Breast epithelium (tissue), 4 donors: ENCODE data around the gene DCAF10. TPM values are rescaled to one million over a fixed set of nuclear protein-coding genes. Genes with fewer than 3 reads are reported as not detected.
"Not testable (repeated sequence)": the region's sequence is repeated elsewhere in the genome, so short reads cannot be mapped to it uniquely, and the experiment has no call there.

Source experiments
- DNase-seq, 2 donors: peaks; one replicate each; pipeline ENCODE4 v3.0.0-alpha.2; 2019; ENCODE audit warnings: low spot score in 2 of 2
- H3K27ac ChIP-seq, 2 donors: fragments of 200-600 bp; sonication (generic) in 1 of 2; one replicate each; pipeline ENCODE4 v1.5.1; 2016 to 2019; ENCODE audit warnings: mild to moderate bottlenecking in 1 of 2
- H3K27me3 ChIP-seq, 2 donors: fragments of 200-600 bp; sonication (generic) in 1 of 2; one replicate each; pipeline versions ENCODE4 v1.5.1 to v1.6.0; 2017 to 2019; ENCODE audit warnings: control low read depth in 1 of 2, mild to moderate bottlenecking in 1 of 2
- H3K36me3 ChIP-seq: fragments of 200-600 bp; one replicate; pipeline ENCODE4 v1.5.1; 2019
- H3K4me1 ChIP-seq, 2 donors: fragments of 200-600 bp; sonication (generic); one replicate each; pipeline ENCODE4 v1.5.1; 2016 to 2019; ENCODE audit warnings: control low read depth in 1 of 2
- H3K4me3 ChIP-seq, 3 donors: fragments of 200-600 bp; sonication (generic); 1 replicate in 2 of 3; 2 replicates in 1 of 3; pipeline ENCODE4 v1.5.1; 2016 to 2019; ENCODE audit warnings: mild to moderate bottlenecking in 3 of 3, moderate library complexity in 2 of 3
- H3K9me3 ChIP-seq, 2 donors: fragments of 200-600 bp; sonication (generic) in 1 of 2; one replicate each; pipeline ENCODE4 v1.5.1; 2016 to 2019; ENCODE audit warnings: control low read depth in 1 of 2
- CTCF ChIP-seq, 3 donors: fragments of 450-650 bp; IDR thresholded peaks; one replicate each; pipeline ENCODE4 v1.5.1; 2016 to 2017; ENCODE audit warnings: antibody characterized with exemption in 3 of 3, mild to moderate bottlenecking in 3 of 3, moderate library complexity in 3 of 3
- POLR2A ChIP-seq: fragments of 450-650 bp; IDR thresholded peaks from one replicate; pipeline ENCODE4 v1.6.1; 2016; ENCODE audit warnings: antibody characterized with exemption, mild to moderate bottlenecking, moderate library complexity
- POLR2AphosphoS5 ChIP-seq, 3 donors: sonication (generic); formaldehyde crosslinking; IDR thresholded peaks; one replicate each; pipeline ENCODE4 v1.6.1; 2017; ENCODE audit warnings: antibody characterized with exemption in 3 of 3
- intact Hi-C: fragments of 100-400 bp; cut with DNase I; formaldehyde crosslinking; loops from one replicate; pipeline ENCODE4 v1.15.1; 2023; ENCODE audit warnings: low total_unique reads
- total RNA-seq, 3 donors: library from RNA; depleted of rRNA; stranded (reverse); fragments of >200 nt; gene quantifications; one replicate each; pipeline ENCODE4 v1.1.0, GENCODE V29; 2016

The DCAF10 gene
- total RNA-seq: 10 to 100 TPM; 29.8 to 44.8 (median 38.7) TPM

DNA sequence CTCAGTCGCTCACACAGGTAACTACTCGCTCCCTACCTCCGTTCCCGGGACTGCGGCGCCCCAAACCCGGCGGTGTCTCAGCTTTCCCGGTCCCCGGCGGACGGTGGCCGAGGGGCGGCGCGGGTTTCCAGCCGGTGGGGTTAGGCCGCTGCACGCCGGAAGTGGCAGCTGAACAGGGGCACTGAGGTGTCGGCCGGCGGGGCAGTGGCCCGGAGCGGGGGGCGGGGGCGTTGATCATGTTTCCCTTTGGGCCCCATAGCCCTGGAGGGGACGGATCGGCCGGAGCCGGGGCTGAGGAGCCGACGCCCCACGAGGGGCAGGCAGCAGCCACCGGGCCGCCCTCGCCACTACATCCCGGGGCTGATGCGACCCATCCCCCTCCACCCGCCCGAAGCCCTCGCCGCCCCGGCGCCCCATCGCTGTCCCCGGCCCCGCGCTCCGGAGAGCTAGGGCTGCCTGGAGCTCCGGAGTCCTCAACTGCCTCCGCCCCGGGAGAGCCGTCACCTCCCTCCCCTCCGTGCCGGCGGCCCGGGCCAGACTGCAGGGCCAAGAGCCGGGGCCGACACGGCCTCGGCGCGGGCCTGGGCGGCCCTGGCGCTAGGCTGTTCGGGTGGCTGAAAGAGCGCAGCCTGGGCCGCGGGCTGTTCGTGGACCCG, at the start of gene DCAF10:
Gene DCAF10, plus strand, starts transcription at position 167 of the 656 bp plus-strand sequence. Its CDS starts 70 bp downstream, at position 237.
- Histone ChIP-seq H3K27me3 (no peaks in the 10 kb centered on the region), H3K36me3 (no peaks in the 10 kb centered on the region), H3K4me1 (peaks cover 0 to 13% of the 10 kb centered on the region in 2 donors), H3K27ac (peak within 1 kb of the TSS; percentile 91 to 93), H3K4me3 (peak within 1 kb of the TSS; percentile 94 to 97 (median 95)), H3K9me3 (no peaks in the 10 kb centered on the region)
- intact Hi-C loops: no loop called here
- DNase-seq: peak; percentile 71 to 87
- TF ChIP-seq POLR2AphosphoS5 (IDR thresholded peaks at IDR 0.05) (peak; percentile 74 to 89 (median 88)), CTCF (IDR thresholded peaks at IDR 0.05) (peak in 1 of 3 donors; percentile 15), POLR2A (peak; percentile 42)

DNA sequence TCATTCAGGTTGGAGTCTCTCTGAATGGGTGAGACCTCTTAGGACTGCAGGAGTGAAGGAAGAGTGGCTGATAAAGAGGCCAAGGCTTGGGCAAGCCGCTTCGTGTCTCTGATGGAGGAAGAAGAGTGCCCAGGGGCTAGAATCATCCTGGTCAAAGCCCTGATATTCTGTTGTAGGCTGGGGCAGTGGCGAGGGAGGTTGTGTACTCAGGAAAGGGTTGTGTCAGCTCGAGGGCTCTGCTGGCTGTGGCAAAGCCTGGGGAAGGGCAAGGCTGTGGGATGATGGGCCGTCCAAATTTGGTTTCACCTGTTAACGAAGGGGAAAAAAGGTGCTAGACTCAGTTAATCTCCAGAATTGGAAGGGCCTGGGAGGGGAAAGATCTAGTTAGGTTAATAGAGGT, 49.4 kb upstream of the DCAF10 start:
- Histone ChIP-seq H3K4me1 (peaks cover 0 to 7% of the 10 kb centered on the region in 2 donors), H3K27me3 (no peaks in the 10 kb centered on the region), H3K36me3 (no peaks in the 10 kb centered on the region), H3K9me3 (no peaks in the 10 kb centered on the region), H3K27ac (no peak overlapping the region), H3K4me3 (no peak overlapping the region)
- intact Hi-C loops: no loop called here
- DNase-seq: no peak
- TF ChIP-seq POLR2AphosphoS5 (IDR thresholded peaks at IDR 0.05) (no peak), POLR2A (no peak), CTCF (IDR thresholded peaks at IDR 0.05) (no peak)

DNA sequence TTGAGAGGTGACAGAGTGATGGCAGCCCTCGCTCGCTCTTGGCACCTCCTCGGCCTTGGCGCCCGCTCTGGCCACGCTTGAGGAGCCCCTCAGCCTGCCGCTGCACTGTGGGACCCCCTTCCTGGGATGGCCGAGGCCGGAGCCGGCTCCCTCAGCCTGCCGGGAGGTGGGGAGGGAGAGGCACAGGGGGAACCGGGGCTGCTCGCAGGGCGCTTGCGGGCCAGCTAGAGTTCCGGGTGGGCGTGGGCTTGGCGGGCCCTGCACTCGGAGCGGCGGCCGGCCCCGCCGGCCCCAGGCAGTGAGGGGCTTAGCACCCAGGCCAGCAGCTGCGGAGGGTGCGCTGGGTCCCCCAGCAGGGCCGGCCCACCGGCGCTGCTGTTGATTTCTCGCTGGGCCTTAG, 48.9 kb upstream of the DCAF10 start:
- H3K27me3 ChIP-seq, H3K27ac ChIP-seq, intact Hi-C loops, H3K36me3 ChIP-seq, DNase-seq, H3K4me1 ChIP-seq, H3K9me3 ChIP-seq, H3K4me3 ChIP-seq: not testable (repeated sequence)

GRCh38 chr9:37752112-37752511, 48.5 kb upstream of the DCAF10 start:
- intact Hi-C loops, H3K9me3 ChIP-seq, H3K4me3 ChIP-seq, H3K36me3 ChIP-seq, H3K27me3 ChIP-seq, DNase-seq, H3K4me1 ChIP-seq, H3K27ac ChIP-seq: not testable (repeated sequence)

DNA sequence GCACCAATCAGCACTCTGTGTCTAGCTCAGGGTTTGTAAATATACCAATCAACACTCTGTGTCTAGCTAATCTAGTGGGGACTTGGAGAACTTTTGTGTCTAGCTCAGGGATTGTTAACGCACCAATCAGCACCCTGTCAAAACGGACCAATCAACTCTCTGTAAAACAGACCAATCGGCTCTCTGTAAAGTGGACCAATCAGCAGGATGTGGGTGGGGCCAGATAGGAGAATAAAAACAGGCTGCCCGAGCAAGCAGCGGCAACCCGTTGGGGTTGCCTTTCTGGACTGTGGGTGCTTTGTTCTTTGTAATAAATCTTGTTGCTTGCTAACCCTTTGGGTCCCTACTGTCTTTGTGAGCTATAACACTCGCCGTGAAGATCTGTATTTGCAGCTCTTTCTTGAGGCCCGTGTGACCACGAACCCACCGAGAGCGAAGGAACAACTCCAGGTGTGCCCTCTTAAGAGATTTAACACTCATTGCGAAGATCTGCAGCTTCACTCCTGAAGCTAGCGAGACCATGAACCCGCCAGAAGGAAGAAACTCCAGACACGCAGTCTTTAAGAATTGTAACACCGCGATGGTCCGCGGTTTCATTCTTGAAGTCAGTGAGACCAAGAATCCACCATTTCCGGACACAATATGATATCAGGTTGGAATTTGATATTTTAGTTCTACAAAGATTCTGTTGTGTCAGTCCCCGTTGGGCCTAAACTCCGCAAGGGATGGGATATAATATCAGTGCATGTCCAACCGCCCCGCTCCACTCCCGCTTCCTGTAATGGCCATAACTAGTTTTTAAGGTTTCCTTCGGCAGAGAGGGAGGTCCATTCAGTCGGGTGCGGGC, 47.7 kb upstream of the DCAF10 start:
- peaks cover 0 to 7% of the 10 kb centered on the region in 2 donors for H3K4me1 ChIP-seq
- H3K9me3 ChIP-seq: no peaks in the 10 kb centered on the region
- H3K4me3 ChIP-seq: peak overlapping the region; percentile 62 to 87 (median 78)
- intact Hi-C loops: no loop called here
- TF ChIP-seq POLR2AphosphoS5 (IDR thresholded peaks at IDR 0.05): no peak
- TF ChIP-seq POLR2A: no peak
- TF ChIP-seq CTCF (IDR thresholded peaks at IDR 0.05): no peak
- no peaks in the 10 kb centered on the region for H3K36me3 ChIP-seq
- no peak for DNase-seq
- H3K27ac ChIP-seq: peak overlapping the region; percentile 91 to 92
- H3K27me3 ChIP-seq: no peaks in the 10 kb centered on the region
